NCI-H510A treated with DMSO at 0.1 percent for 48 hours (cell line): Measurements from ENCODE around the gene ELANE.
"Not testable (repeated sequence)": the region's sequence is repeated elsewhere in the genome, so short reads cannot be mapped to it uniquely, and the experiment has no call there.

Experiments
- DNase-seq: peaks from one replicate; lab custom pipeline; 2025; lab: John Stamatoyannopoulos, UW

Gene ELANE

GRCh38 chr19:862581-863314 lies 10.6 kb downstream of the ELANE start:
- DNase-seq: no peak

DNA sequence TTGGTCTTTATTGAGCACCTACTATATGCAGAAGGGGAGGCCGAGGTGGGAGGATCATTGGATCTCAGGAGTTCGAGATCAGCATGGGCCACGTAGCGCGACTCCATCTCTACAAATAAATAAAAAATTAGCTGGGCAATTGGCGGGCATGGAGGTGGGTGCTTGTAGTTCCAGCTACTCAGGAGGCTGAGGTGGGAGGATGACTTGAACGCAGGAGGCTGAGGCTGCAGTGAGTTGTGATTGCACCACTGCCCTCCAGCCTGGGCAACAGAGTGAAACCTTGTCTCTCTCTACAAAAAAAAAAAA lies 11.2 kb downstream of the ELANE start:
- DNase-seq: no peak

DNA sequence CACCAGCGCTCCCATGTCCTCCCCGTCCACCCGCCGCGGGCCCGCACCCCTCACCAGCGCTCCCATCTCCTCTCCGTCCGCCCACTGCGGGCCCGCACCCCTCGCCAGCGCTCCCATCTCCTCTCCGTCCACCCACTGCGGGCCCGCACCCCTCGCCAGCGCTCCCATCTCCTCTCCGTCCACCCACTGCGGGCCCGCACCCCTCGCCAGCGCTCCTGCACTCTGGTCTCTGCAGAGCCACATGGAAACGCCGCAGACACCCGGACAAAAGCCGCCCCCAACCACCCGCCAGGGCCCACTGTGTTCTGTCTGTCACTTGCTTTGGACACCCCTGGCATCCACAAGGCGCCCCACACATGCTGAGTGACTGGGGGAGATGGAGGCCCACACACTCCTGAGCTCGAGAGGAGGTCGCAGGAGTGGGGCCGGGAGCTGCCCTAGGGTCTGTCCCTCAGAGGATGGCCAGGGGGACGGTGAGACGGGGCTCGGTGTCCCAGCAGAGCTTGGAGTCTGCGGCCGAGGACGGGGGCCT lies 14.7 kb downstream of the ELANE start:
- DNase-seq: no peak

DNA sequence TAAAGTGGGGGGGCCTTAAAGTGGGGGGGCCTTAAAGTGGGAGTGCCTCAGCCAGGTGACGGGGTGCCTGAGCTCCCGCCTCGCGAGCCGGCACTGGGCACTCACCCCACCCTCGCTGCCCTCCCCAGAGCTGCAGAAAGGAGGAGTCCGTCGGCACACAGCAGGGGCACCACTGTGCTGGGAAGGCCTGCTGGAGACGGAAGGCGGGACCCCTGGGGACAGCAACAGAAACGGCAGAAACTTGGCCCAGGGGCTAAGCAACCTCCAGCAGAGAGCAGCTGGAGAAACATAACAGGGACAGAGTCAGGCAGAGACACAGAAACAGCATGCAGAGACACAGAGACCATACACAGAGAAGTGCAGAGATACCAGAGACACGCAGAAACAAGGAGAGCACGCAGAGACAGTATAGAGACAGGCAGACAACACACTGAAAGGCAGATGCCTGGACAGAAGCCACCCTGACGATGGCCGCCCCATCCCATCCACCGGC lies 15.2 kb downstream of the ELANE start:
- no peak for DNase-seq

GRCh38 chr19:867855-868457 lies 15.9 kb downstream of the ELANE start:
- DNase-seq: no peak

DNA sequence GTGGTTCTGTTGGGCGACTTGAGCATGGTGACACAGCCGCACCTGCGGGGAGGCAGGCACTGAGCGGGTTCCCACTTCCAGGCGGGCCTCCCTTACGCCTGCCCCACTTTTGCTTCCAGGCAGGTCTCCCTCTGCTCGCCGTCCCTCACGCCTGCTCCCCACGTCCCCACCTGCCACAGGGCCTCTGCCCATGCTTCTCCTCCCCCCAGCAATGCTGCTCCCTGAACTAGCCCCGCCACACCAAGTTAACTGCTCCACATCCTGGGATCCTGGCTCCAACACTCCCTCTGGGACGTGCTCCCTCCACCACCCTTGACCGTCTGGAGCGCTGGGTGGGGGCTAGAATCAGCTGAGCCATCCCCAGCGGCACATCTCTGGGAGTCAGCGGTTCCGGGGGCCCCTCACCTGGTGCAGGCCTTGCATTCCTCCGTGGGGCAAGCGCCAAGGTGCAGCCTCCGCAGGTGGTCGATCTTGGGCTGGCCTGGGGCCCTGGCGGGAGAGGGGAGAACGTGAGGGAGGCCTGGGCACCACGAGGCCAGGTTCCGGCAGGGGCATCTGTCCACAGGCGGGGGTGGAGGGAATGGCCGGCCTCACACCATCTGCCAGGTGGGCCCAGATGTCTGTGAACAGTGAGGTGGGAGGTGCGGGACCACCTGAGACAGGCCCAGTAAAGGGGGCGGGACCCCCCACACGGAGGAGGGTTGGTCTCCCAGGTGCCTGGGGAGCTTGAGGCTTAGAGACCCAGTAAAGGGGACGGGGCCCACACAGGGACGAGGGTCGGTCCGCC lies 16.5 kb downstream of the ELANE start:
- DNase-seq: no peak

GRCh38 chr19:869245-870177 lies 17.4 kb downstream of the ELANE start:
- DNase-seq: no peak

DNA sequence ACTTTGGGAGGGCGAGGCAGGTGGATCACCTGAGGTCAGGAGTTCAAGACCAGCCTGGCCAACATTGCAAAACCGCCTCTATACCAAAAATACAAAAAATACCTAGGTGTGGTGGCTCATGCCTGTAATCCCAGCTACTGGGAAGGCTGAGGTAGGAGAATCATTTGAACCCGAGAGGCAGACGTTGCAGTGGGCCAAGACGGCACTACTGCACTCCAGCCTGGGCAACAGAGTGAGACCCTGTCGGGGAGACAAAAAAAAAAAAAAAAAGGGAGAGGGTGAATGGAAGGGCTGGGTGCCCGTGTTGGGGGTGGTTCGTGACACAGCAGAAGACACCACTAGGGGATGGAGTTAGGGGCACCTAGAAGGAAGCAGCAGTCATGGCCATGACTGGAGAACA lies 18.2 kb downstream of the ELANE start:
- no peak for DNase-seq

GRCh38 chr19:870963-871401 lies 18.9 kb downstream of the ELANE start:
- DNase-seq: no peak

DNA sequence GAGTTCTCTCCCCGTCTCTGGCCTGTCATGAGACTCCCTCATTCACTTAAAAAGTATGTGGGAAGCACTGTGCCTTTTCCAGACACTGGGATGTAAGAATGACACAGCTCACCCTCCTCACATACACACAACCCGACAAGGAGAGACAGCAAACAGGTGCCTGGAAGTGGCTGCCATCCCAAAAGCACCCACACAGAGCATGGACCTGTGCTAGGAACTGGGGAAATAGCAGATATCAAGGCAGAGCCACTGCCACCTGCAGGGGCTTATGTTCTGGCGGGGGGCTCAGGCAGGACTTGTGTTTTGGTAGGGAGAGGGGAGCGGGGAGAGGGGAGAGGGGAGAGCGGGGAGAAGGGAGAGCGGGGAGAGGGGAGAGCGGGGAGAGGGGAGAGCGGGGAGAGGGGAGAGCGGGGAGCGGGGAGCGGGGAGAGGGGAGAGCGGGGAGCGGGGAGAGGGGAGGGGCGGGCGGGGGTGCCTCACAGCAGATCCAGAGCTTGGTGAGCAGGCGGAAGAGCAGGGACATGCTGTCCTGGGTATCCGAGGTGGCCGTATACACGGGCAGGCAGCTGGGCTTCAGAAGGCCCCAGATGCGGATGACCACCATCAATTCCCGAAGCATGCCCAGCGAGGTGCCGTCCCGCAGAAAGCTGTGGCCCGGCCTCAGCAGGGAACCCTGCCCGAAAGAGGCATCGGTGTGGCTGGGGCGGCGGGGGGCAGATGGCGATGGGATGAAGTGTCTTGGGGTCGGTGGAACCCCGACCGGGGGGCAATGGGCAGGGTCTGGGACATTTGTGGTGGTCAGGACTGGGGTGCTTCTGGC lies 19.6 kb downstream of the ELANE start:
- no peak for DNase-seq

GRCh38 chr19:872266-872951 lies 20.3 kb downstream of the ELANE start:
- no peak for DNase-seq

DNA sequence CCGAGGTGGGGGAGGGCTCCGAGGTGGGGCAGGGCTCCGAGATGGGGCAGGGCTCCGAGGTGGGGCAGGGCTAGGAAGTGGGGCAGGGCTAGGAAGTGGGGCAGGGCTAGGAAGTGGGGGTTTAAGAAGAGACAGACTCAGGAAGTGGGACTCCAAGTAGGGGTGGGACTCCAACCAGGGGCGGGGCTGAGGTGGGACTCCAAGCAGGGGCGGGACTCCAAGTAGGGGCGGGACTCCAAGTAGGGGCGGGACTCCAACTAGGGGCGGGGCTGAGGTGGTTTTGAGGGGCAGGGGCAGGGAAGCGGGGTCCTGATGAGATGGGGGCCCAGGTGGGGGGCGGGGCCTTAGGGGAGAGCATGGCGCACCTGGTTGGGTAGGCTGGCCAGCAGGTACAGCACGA lies 21.0 kb downstream of the ELANE start:
- DNase-seq: no peak

- no peak for DNase-seq
These were observed 21.5 kb downstream of the ELANE start for GRCh38 chr19:873561-874041.

GRCh38 chr19:875265-875879 lies 23.3 kb downstream of the ELANE start:
- DNase-seq: no peak

DNA sequence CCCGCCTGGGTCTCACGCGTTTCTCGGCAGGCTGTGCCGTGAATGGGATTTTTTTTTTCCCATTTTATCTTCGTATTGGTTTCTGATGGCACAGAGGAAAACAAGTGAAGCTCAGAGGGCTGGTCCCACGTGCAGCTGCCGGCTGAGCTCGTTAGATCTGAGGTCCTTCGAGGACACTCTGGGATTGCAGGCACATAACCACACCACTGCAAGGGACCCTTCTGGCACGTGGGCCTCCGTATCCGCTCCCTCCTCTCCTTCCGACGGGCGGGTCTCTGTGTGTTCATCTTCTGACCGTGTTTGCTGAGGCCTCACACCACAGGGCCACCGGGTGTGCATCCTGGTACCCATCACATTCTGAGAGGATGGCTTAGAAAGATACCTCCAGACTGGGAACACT lies 24.0 kb downstream of the ELANE start:
- DNase-seq: no peak

- DNase-seq: no peak
These were observed 24.7 kb downstream of the ELANE start for GRCh38 chr19:876780-877314.

GRCh38 chr19:877992-878660 lies 26.0 kb downstream of the ELANE start:
- not testable (repeated sequence) for DNase-seq

DNA sequence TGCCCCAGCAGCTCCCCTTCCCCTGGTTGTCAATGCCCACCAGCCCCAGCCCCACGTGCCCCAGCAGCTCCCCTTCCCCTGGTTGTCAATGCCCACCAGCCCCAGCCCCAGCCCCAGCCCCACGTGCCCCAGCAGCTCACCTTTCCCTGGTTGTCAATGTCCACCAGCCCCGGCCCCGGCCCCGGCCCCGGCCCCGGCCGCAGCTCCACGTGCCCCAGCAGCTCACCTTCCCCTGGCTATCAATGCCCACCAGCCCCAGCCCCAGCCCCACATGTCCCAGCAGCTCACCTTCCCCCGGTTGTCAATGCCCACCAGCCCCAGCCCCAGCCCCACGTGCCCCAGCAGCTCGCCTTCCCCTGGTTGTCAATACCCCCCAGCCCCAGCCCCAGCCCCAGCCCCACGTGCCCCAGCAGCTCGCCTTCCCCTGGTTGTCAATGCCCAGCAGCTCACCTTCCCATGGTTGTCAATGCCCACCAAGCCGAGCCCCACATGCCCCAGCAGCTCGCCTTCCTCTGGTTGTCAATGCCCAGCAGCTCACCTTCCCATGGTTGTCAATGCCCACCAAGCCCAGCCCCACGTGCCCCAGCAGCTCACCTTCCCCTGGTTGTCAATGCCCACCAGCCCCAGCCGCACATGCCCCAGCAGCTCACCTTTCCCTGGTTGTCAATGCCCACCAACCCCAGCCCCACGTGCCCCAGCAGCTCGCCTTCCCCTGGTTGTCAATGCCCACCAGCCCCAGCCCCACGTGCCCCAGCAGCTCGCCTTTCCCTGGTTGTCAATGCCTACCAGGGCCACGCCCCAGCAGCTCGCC lies 26.9 kb downstream of the ELANE start:
- DNase-seq: not testable (repeated sequence)
